ENCODE data around the gene MTRR.
"Not testable (repeated sequence)": the region's sequence is repeated elsewhere in the genome, so short reads cannot be mapped to it uniquely, and the experiment has no call there.

The MTRR gene

GRCh38 chr5:7886849-7887475 lies 18.0 kb downstream of the MTRR start:
- Histone ChIP-seq H2AFZ (ENCODE audit: low read depth, low read length) (no peak overlapping the region), H3K27me3 (ENCODE audit: insufficient read depth, low read length) (no peaks in the 10 kb centered on the region), H3K36me3 (ENCODE audit: insufficient read depth, low read length) (peaks cover 71% of the 10 kb centered on the region), H3K9me3 (ENCODE audit: low read length) (no peaks in the 10 kb centered on the region), H3K4me3 (ENCODE audit: low read length) (no peak overlapping the region), H3K4me1 (ENCODE audit: insufficient read depth, low read length) (no peaks in the 10 kb centered on the region)

GRCh38 chr5:7888901-7889300 lies 20.0 kb downstream of the MTRR start:
- H3K4me3 ChIP-seq (ENCODE audit: low read length): no peak overlapping the region
- H2AFZ ChIP-seq (ENCODE audit: low read depth, low read length): no peak overlapping the region
- peaks cover 73% of the 10 kb centered on the region for H3K36me3 ChIP-seq (ENCODE audit: insufficient read depth, low read length)
- H3K9me3 ChIP-seq (ENCODE audit: low read length): no peaks in the 10 kb centered on the region
- no peaks in the 10 kb centered on the region for H3K4me1 ChIP-seq (ENCODE audit: insufficient read depth, low read length)
- no peaks in the 10 kb centered on the region for H3K27me3 ChIP-seq (ENCODE audit: insufficient read depth, low read length)

DNA sequence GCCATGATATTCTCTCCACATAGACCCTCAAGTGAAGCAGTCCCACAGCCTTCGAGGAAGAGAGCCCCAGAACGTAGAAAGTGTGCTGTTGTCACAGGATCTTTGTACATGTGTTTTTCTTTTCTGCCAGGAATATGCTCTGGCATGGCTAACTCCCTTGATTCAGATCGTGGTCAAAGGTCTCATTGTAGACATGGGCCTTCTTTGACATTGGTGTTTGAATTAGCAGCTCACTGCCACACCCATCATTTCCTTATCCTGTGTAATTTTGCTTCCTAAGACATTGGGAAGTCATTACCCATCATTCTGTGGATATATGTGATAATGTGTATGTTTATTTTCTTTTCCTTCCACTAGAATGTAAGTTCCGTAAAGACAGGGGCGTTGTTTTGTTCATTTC lies 25.5 kb downstream of the MTRR start:
- H3K27me3 ChIP-seq (ENCODE audit: insufficient read depth, low read length): no peaks in the 10 kb centered on the region
- no peak overlapping the region for H3K4me3 ChIP-seq (ENCODE audit: low read length)
- H3K9me3 ChIP-seq (ENCODE audit: low read length): no peaks in the 10 kb centered on the region
- H3K4me1 ChIP-seq (ENCODE audit: insufficient read depth, low read length): no peaks in the 10 kb centered on the region
- peaks cover 88% of the 10 kb centered on the region for H3K36me3 ChIP-seq (ENCODE audit: insufficient read depth, low read length)
- no peak overlapping the region for H2AFZ ChIP-seq (ENCODE audit: low read depth, low read length)

DNA sequence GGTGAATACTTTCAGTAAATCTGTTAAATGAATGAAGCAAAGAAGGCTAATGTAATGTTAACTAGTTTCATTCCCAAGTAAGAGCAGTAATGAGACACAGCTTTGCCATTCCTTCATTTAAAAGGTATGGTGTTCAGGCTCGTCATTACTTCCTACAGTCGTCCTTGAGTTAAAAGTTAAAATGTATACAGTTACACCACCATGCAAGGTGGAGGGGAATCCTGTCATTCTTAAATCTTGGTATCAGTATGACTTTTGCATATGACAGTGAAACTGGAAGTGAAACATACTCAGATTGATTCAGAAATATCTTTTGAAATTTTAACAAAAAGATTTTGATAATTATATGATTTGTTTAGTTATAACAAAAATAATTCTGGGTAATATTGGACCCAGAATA lies 25.9 kb downstream of the MTRR start:
- no peaks in the 10 kb centered on the region for H3K27me3 ChIP-seq (ENCODE audit: insufficient read depth, low read length)
- no peak overlapping the region for H2AFZ ChIP-seq (ENCODE audit: low read depth, low read length)
- no peaks in the 10 kb centered on the region for H3K4me1 ChIP-seq (ENCODE audit: insufficient read depth, low read length)
- no peak overlapping the region for H3K4me3 ChIP-seq (ENCODE audit: low read length)
- H3K9me3 ChIP-seq (ENCODE audit: low read length): no peaks in the 10 kb centered on the region
- H3K36me3 ChIP-seq (ENCODE audit: insufficient read depth, low read length): peaks cover 88% of the 10 kb centered on the region

DNA sequence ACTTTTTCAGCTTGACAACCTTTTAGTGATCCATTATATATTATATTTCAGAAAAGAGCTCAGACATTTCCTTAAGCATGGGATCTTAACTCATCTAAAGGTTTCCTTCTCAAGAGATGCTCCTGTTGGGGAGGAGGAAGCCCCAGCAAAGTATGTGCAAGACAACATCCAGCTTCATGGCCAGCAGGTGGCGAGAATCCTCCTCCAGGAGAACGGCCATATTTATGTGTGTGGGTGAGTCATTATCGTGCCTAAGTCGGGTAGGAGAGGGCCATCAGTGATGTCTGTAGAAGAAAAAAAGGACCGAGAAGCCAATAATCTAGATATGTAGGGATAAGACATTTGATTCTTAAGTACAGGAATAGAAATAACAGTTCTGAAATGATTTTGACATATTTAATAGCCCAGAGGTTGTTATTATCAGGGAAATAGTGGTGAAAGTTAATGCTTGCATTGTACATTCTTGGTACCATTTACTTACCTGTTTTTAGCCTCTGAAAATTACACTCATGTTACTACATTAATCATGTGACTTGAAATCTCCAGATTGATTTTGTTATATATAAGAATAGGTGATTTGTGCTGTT lies 28.2 kb downstream of the MTRR start:
- H3K36me3 ChIP-seq (ENCODE audit: insufficient read depth, low read length): peaks cover 93% of the 10 kb centered on the region
- H3K27me3 ChIP-seq (ENCODE audit: insufficient read depth, low read length): no peaks in the 10 kb centered on the region
- no peaks in the 10 kb centered on the region for H3K4me1 ChIP-seq (ENCODE audit: insufficient read depth, low read length)
- no peak overlapping the region for H3K4me3 ChIP-seq (ENCODE audit: low read length)
- no peaks in the 10 kb centered on the region for H3K9me3 ChIP-seq (ENCODE audit: low read length)
- H2AFZ ChIP-seq (ENCODE audit: low read depth, low read length): no peak overlapping the region

GRCh38 chr5:7902201-7902600 lies 33.3 kb downstream of the MTRR start:
- Histone ChIP-seq H3K36me3 (ENCODE audit: insufficient read depth, low read length) (peaks cover 71% of the 10 kb centered on the region), H3K9me3 (ENCODE audit: low read length) (peaks cover 1% of the 10 kb centered on the region), H3K4me3 (ENCODE audit: low read length) (no peak overlapping the region), H2AFZ (ENCODE audit: low read depth, low read length) (no peak overlapping the region), H3K4me1 (ENCODE audit: insufficient read depth, low read length) (no peaks in the 10 kb centered on the region), H3K27me3 (ENCODE audit: insufficient read depth, low read length) (no peaks in the 10 kb centered on the region)

GRCh38 chr5:7902666-7903625 lies 34.0 kb downstream of the MTRR start:
- H3K4me3 ChIP-seq (ENCODE audit: low read length): no peak overlapping the region
- no peaks in the 10 kb centered on the region for H3K27me3 ChIP-seq (ENCODE audit: insufficient read depth, low read length)
- H3K36me3 ChIP-seq (ENCODE audit: insufficient read depth, low read length): peaks cover 64% of the 10 kb centered on the region
- no peaks in the 10 kb centered on the region for H3K4me1 ChIP-seq (ENCODE audit: insufficient read depth, low read length)
- H3K9me3 ChIP-seq (ENCODE audit: low read length): peaks cover 1% of the 10 kb centered on the region
- H2AFZ ChIP-seq (ENCODE audit: low read depth, low read length): no peak overlapping the region

DNA sequence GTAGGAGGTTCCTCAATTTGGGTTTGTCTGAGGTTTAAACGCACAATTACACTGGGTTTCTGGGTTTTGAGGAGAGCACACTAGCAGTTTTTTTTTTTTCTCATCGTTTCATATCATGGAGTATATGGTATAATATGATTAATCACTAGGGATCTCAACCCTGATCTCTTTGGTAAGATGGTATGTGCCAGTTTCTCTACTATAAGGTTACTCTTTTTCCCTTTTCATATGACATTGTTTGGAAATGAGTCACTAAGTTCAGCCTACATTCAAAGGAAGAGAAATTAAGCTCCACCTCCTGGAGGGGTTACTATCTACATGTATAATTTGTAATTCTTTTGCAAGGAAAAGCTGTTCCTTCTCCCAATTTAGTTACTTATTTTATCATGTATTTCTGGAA lies 35.2 kb downstream of the MTRR start:
- Histone ChIP-seq H3K4me1 (ENCODE audit: insufficient read depth, low read length) (no peaks in the 10 kb centered on the region), H3K27me3 (ENCODE audit: insufficient read depth, low read length) (no peaks in the 10 kb centered on the region), H3K36me3 (ENCODE audit: insufficient read depth, low read length) (peaks cover 56% of the 10 kb centered on the region), H3K4me3 (ENCODE audit: low read length) (no peak overlapping the region), H2AFZ (ENCODE audit: low read depth, low read length) (no peak overlapping the region), H3K9me3 (ENCODE audit: low read length) (peaks cover 7% of the 10 kb centered on the region)

GRCh38 chr5:7907612-7908011 lies 38.7 kb downstream of the MTRR start:
- Histone ChIP-seq H3K36me3 (ENCODE audit: insufficient read depth, low read length) (peaks cover 33% of the 10 kb centered on the region), H3K27me3 (ENCODE audit: insufficient read depth, low read length) (no peaks in the 10 kb centered on the region), H3K4me3 (ENCODE audit: low read length) (no peak overlapping the region), H3K9me3 (ENCODE audit: low read length) (peaks cover 9% of the 10 kb centered on the region), H2AFZ (ENCODE audit: low read depth, low read length) (no peak overlapping the region), H3K4me1 (ENCODE audit: insufficient read depth, low read length) (no peaks in the 10 kb centered on the region)

- Histone ChIP-seq H3K36me3 (ENCODE audit: insufficient read depth, low read length) (peaks cover 27% of the 10 kb centered on the region), H3K4me1 (ENCODE audit: insufficient read depth, low read length) (no peaks in the 10 kb centered on the region), H3K27me3 (ENCODE audit: insufficient read depth, low read length) (no peaks in the 10 kb centered on the region), H2AFZ (ENCODE audit: low read depth, low read length) (no peak overlapping the region), H3K4me3 (ENCODE audit: low read length) (no peak overlapping the region), H3K9me3 (ENCODE audit: low read length) (peaks cover 9% of the 10 kb centered on the region)
These were observed 39.4 kb downstream of the MTRR start for GRCh38 chr5:7908317-7908716.

GRCh38 chr5:7910738-7911428 lies 41.9 kb downstream of the MTRR start:
- Histone ChIP-seq H3K4me3 (ENCODE audit: low read length) (no peak overlapping the region), H2AFZ (ENCODE audit: low read depth, low read length) (no peak overlapping the region), H3K27me3 (ENCODE audit: insufficient read depth, low read length) (no peaks in the 10 kb centered on the region), H3K4me1 (ENCODE audit: insufficient read depth, low read length) (no peaks in the 10 kb centered on the region), H3K36me3 (ENCODE audit: insufficient read depth, low read length) (peaks cover 11% of the 10 kb centered on the region), H3K9me3 (ENCODE audit: low read length) (peaks cover 7% of the 10 kb centered on the region)

GRCh38 chr5:7911429-7911771 lies 42.5 kb downstream of the MTRR start:
- not testable (repeated sequence) for H3K9me3 ChIP-seq (ENCODE audit: low read length); H3K27me3 ChIP-seq (ENCODE audit: insufficient read depth, low read length); H3K4me3 ChIP-seq (ENCODE audit: low read length); H2AFZ ChIP-seq (ENCODE audit: low read depth, low read length); H3K4me1 ChIP-seq (ENCODE audit: insufficient read depth, low read length)
- peaks cover 11% of the 10 kb centered on the region for H3K36me3 ChIP-seq (ENCODE audit: insufficient read depth, low read length)
